ENCODE data around the gene CNDP2.

GRCh38 chr18:74453016-74453566, 43.1 kb upstream of the CNDP2 start:
- TF ChIP-seq POLR2A (IDR thresholded peaks at IDR 0.05; ENCODE audit: extremely low read depth, insufficient read length) (no peak), CTCF (IDR thresholded peaks at IDR 0.05; ENCODE audit: low read depth, low read length) (no peak), MAX (IDR thresholded peaks at IDR 0.05; ENCODE audit: low read depth, low read length) (no peak), MYC (IDR thresholded peaks at IDR 0.05; ENCODE audit: low read depth, low read length) (no peak)
